Esophagus muscularis mucosa (tissue), 3 donors: Measurements from ENCODE around the gene STK4.

ENCODE experiments used
- POLR2A ChIP-seq: fragments of 450-650 bp; IDR thresholded peaks from one replicate; pipeline ENCODE4 v1.6.1; 2017; ENCODE audit warnings: antibody characterized with exemption, moderate library complexity, mild to moderate bottlenecking, low read depth
- TF ChIP-seq, protein P1 (sequence below), 3 experiments: fragments of 200-600 bp in 2 of 3; fragments of 450-650 bp in 1 of 3; sonication (generic) in 2 of 3; IDR thresholded peaks; one replicate each; pipeline ENCODE4 v1.5.1; 2017 to 2019; ENCODE audit warnings: antibody characterized with exemption in 3 of 3, mild to moderate bottlenecking in 2 of 3, moderate library complexity in 1 of 3

DNA sequence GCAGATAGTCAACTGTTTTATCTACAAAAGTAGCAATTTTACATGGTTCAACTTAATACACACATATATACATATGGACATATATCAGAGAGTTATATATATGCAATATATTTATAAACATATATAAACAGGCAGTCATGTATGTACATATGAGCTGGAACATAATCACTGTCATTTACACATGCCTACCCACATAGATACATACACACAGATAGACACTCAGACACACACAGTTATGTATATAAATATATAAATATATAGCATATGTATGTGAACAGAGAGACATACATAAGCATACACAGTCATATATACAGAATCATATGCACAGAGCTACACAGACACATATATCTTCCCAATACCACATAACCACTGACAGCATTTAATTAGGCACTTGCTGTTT lies 146.4 kb downstream of the STK4 start:
- TF ChIP-seq, protein P1, sequence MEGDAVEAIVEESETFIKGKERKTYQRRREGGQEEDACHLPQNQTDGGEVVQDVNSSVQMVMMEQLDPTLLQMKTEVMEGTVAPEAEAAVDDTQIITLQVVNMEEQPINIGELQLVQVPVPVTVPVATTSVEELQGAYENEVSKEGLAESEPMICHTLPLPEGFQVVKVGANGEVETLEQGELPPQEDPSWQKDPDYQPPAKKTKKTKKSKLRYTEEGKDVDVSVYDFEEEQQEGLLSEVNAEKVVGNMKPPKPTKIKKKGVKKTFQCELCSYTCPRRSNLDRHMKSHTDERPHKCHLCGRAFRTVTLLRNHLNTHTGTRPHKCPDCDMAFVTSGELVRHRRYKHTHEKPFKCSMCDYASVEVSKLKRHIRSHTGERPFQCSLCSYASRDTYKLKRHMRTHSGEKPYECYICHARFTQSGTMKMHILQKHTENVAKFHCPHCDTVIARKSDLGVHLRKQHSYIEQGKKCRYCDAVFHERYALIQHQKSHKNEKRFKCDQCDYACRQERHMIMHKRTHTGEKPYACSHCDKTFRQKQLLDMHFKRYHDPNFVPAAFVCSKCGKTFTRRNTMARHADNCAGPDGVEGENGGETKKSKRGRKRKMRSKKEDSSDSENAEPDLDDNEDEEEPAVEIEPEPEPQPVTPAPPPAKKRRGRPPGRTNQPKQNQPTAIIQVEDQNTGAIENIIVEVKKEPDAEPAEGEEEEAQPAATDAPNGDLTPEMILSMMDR (IDR thresholded peaks at IDR 0.05) = no peak
- TF ChIP-seq POLR2A = no peak
